ENCODE results near the gene IGFL2. TPM values are rescaled to one million over a fixed set of nuclear protein-coding genes. Genes with fewer than 3 reads are reported as not detected.

The IGFL2 gene
- total and polyA plus RNA-seq, 10 of the 15 experiments (the other 5 are each of a cell fraction or from before 2014, with no cell fraction given) = 0.19 TPM; not detected in 9

DNA sequence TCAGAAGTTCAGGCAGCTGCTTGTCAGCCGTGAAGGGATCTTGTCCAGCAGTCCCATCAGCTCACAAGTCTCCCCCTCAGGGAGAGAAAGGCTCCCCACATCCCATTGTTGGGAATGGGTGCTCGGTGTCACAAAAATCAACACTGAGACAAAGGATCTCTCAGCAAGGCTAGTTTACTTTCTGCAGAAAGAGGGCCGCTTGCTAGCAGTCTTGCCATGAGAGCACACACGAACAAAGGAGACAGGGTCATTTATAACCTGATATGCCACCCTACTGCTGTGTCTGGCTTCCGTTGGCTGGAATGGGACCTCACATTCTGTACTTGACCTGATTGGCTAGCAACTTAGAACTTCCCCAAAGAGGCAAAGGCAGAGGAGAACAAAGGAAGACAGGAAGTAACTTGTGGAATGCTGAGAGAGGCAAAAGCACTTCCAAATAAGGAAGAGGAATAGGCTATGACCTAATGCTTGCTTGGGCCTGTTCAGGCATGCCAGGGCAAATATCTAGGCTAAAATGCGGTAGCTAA, 14.9 kb upstream of the IGFL2 start (continued):
- TF ChIP-seq, protein P1, sequence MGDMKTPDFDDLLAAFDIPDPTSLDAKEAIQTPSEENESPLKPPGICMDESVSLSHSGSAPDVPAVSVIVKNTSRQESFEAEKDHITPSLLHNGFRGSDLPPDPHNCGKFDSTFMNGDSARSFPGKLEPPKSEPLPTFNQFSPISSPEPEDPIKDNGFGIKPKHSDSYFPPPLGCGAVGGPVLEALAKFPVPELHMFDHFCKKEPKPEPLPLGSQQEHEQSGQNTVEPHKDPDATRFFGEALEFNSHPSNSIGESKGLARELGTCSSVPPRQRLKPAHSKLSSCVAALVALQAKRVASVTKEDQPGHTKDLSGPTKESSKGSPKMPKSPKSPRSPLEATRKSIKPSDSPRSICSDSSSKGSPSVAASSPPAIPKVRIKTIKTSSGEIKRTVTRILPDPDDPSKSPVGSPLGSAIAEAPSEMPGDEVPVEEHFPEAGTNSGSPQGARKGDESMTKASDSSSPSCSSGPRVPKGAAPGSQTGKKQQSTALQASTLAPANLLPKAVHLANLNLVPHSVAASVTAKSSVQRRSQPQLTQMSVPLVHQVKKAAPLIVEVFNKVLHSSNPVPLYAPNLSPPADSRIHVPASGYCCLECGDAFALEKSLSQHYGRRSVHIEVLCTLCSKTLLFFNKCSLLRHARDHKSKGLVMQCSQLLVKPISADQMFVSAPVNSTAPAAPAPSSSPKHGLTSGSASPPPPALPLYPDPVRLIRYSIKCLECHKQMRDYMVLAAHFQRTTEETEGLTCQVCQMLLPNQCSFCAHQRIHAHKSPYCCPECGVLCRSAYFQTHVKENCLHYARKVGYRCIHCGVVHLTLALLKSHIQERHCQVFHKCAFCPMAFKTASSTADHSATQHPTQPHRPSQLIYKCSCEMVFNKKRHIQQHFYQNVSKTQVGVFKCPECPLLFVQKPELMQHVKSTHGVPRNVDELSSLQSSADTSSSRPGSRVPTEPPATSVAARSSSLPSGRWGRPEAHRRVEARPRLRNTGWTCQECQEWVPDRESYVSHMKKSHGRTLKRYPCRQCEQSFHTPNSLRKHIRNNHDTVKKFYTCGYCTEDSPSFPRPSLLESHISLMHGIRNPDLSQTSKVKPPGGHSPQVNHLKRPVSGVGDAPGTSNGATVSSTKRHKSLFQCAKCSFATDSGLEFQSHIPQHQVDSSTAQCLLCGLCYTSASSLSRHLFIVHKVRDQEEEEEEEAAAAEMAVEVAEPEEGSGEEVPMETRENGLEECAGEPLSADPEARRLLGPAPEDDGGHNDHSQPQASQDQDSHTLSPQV (IDR thresholded peaks at IDR 0.05) = no peak
- TF ChIP-seq BHLHE40 (IDR thresholded peaks at IDR 0.05; ENCODE audit: borderline replicate concordance in 1 of 2, low read depth in 2 of 2, low read length in 1 of 2) = no peak
- no peak for TF ChIP-seq SMC3 (IDR thresholded peaks at IDR 0.05; ENCODE audit: borderline replicate concordance, low read length)
- no peak for TF ChIP-seq CHD2 (IDR thresholded peaks at IDR 0.05; ENCODE audit: borderline replicate concordance, low read depth, low read length)
- TF ChIP-seq SRF (IDR thresholded peaks at IDR 0.05; ENCODE audit: low read depth in 2 of 2, low read length in 2 of 2) = 0 out of 4 replicates have a peak, but pooled peaks of 1 of the 2 experiments have one; percentile 55
- TF ChIP-seq, protein P2, sequence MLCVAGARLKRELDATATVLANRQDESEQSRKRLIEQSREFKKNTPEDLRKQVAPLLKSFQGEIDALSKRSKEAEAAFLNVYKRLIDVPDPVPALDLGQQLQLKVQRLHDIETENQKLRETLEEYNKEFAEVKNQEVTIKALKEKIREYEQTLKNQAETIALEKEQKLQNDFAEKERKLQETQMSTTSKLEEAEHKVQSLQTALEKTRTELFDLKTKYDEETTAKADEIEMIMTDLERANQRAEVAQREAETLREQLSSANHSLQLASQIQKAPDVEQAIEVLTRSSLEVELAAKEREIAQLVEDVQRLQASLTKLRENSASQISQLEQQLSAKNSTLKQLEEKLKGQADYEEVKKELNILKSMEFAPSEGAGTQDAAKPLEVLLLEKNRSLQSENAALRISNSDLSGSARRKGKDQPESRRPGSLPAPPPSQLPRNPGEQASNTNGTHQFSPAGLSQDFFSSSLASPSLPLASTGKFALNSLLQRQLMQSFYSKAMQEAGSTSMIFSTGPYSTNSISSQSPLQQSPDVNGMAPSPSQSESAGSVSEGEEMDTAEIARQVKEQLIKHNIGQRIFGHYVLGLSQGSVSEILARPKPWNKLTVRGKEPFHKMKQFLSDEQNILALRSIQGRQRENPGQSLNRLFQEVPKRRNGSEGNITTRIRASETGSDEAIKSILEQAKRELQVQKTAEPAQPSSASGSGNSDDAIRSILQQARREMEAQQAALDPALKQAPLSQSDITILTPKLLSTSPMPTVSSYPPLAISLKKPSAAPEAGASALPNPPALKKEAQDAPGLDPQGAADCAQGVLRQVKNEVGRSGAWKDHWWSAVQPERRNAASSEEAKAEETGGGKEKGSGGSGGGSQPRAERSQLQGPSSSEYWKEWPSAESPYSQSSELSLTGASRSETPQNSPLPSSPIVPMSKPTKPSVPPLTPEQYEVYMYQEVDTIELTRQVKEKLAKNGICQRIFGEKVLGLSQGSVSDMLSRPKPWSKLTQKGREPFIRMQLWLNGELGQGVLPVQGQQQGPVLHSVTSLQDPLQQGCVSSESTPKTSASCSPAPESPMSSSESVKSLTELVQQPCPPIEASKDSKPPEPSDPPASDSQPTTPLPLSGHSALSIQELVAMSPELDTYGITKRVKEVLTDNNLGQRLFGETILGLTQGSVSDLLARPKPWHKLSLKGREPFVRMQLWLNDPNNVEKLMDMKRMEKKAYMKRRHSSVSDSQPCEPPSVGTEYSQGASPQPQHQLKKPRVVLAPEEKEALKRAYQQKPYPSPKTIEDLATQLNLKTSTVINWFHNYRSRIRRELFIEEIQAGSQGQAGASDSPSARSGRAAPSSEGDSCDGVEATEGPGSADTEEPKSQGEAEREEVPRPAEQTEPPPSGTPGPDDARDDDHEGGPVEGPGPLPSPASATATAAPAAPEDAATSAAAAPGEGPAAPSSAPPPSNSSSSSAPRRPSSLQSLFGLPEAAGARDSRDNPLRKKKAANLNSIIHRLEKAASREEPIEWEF (IDR thresholded peaks at IDR 0.05; ENCODE audit: insufficient replicate concordance, low read depth, low read length) = no peak
- TF ChIP-seq, protein P3, sequence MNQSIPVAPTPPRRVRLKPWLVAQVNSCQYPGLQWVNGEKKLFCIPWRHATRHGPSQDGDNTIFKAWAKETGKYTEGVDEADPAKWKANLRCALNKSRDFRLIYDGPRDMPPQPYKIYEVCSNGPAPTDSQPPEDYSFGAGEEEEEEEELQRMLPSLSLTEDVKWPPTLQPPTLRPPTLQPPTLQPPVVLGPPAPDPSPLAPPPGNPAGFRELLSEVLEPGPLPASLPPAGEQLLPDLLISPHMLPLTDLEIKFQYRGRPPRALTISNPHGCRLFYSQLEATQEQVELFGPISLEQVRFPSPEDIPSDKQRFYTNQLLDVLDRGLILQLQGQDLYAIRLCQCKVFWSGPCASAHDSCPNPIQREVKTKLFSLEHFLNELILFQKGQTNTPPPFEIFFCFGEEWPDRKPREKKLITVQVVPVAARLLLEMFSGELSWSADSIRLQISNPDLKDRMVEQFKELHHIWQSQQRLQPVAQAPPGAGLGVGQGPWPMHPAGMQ (IDR thresholded peaks at IDR 0.05; ENCODE audit: borderline replicate concordance) = no peak
- 0 out of 2 replicates have a peak, but pooled peaks have one; percentile 29 for TF ChIP-seq SMAD5 (IDR thresholded peaks at IDR 0.05; ENCODE audit: low read depth)
- no peak for TF ChIP-seq MTA3 (IDR thresholded peaks at IDR 0.05; ENCODE audit: borderline replicate concordance, low read length)
- no peak for TF ChIP-seq CEBPB (IDR thresholded peaks at IDR 0.05; ENCODE audit: borderline replicate concordance in 1 of 2, low read depth in 2 of 2, low read length in 2 of 2)
- no peak for TF ChIP-seq JUND (IDR thresholded peaks at IDR 0.05; ENCODE audit: low read depth, low read length)
- TF ChIP-seq SP1 (IDR thresholded peaks at IDR 0.05; ENCODE audit: low read depth, low read length) = no peak
- TF ChIP-seq ESRRA (IDR thresholded peaks at IDR 0.05; ENCODE audit: low read length) = no peak
- TF ChIP-seq, protein P4, sequence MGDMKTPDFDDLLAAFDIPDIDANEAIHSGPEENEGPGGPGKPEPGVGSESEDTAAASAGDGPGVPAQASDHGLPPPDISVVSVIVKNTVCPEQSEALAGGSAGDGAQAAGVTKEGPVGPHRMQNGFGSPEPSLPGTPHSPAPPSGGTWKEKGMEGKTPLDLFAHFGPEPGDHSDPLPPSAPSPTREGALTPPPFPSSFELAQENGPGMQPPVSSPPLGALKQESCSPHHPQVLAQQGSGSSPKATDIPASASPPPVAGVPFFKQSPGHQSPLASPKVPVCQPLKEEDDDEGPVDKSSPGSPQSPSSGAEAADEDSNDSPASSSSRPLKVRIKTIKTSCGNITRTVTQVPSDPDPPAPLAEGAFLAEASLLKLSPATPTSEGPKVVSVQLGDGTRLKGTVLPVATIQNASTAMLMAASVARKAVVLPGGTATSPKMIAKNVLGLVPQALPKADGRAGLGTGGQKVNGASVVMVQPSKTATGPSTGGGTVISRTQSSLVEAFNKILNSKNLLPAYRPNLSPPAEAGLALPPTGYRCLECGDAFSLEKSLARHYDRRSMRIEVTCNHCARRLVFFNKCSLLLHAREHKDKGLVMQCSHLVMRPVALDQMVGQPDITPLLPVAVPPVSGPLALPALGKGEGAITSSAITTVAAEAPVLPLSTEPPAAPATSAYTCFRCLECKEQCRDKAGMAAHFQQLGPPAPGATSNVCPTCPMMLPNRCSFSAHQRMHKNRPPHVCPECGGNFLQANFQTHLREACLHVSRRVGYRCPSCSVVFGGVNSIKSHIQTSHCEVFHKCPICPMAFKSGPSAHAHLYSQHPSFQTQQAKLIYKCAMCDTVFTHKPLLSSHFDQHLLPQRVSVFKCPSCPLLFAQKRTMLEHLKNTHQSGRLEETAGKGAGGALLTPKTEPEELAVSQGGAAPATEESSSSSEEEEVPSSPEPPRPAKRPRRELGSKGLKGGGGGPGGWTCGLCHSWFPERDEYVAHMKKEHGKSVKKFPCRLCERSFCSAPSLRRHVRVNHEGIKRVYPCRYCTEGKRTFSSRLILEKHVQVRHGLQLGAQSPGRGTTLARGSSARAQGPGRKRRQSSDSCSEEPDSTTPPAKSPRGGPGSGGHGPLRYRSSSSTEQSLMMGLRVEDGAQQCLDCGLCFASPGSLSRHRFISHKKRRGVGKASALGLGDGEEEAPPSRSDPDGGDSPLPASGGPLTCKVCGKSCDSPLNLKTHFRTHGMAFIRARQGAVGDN (IDR thresholded peaks at IDR 0.05) = no peak
